Thoracic aorta (tissue), 2 donors: ENCODE results near the gene FMN2. TPM values are rescaled to one million over a fixed set of nuclear protein-coding genes. Genes with fewer than 3 reads are reported as not detected.

Experiments
- ATAC-seq: fragments of 150-250 bp; one replicate; pipeline ENCODE4 v1.8.0; 2017; ENCODE audit warnings: low read depth; ENCODE audit not compliant: insufficient number of reproducible peaks, low FRiP score
- DNase-seq: peaks from one replicate; pipeline ENCODE4 v3.0.0-alpha.2; 2020; ENCODE audit warnings: low spot score
- H3K27ac ChIP-seq, 2 donors: fragments of 200-600 bp; sonication (generic); 1 replicate in 1 of 2; 2 replicates in 1 of 2; pipeline ENCODE4 v1.5.1; 2016; ENCODE audit warnings: mild to moderate bottlenecking in 2 of 2, moderate library complexity in 2 of 2
- H3K27me3 ChIP-seq: fragments of 200-600 bp; sonication (generic); replicated peaks from 2 replicates; pipeline ENCODE4 v1.6.0; 2016; ENCODE audit warnings: mild to moderate bottlenecking; ENCODE audit not compliant: insufficient read depth
- H3K36me3 ChIP-seq: fragments of 200-600 bp; sonication (generic); one replicate; pipeline ENCODE4 v1.5.1; 2016
- H3K4me1 ChIP-seq, 2 donors: fragments of 200-600 bp; sonication (generic); 1 replicate in 1 of 2; 2 replicates in 1 of 2; pipeline versions ENCODE4 v1.5.1 to v1.6.0; 2016; ENCODE audit warnings: low read depth in 2 of 2, mild to moderate bottlenecking in 1 of 2; ENCODE audit not compliant: control insufficient read depth in 1 of 2
- H3K4me3 ChIP-seq: fragments of 200-600 bp; sonication (generic); 2 replicates; pipeline ENCODE4 v1.5.1; 2016; ENCODE audit warnings: mild to moderate bottlenecking
- H3K9me3 ChIP-seq: fragments of 200-600 bp; sonication (generic); 2 replicates; pipeline ENCODE4 v1.5.1; 2016
- CTCF ChIP-seq: fragments of 200-600 bp; sonication (generic); IDR thresholded peaks from one replicate; pipeline ENCODE4 v1.5.1; 2019; ENCODE audit warnings: antibody characterized with exemption
- total RNA-seq, 2 donors: library from RNA; depleted of rRNA; stranded (reverse); fragments of >200 nt; gene quantifications; one replicate each; pipeline versions ENCODE4 v1.1.0 to v1.2.3, GENCODE V29; 2016

FMN2 gene
- total RNA-seq, 2 donors from 2014 or later = 0.14 to 0.71 TPM

GRCh38 chr1:240475832-240476231, 384.1 kb downstream of the FMN2 start:
- DNase-seq (no peak), ATAC-seq (no peak)
- H3K27ac ChIP-seq = no peak overlapping the region
- no peaks in the 10 kb centered on the region for H3K4me1 ChIP-seq
- H3K9me3 ChIP-seq = no peaks in the 10 kb centered on the region
- no peaks in the 10 kb centered on the region for H3K27me3 ChIP-seq
- no peak for TF ChIP-seq CTCF
- H3K4me3 ChIP-seq = no peak overlapping the region
- no peaks in the 10 kb centered on the region for H3K36me3 ChIP-seq

- Histone ChIP-seq H3K27me3 (no peaks in the 10 kb centered on the region), H3K27ac (no peak overlapping the region), H3K36me3 (no peaks in the 10 kb centered on the region), H3K9me3 (no peaks in the 10 kb centered on the region), H3K4me3 (no peak overlapping the region), H3K4me1 (no peaks in the 10 kb centered on the region)
- no peak for ATAC-seq
- DNase-seq = no peak
- no peak for TF ChIP-seq CTCF
Measured at GRCh38 chr1:240478536-240478935, 386.9 kb downstream of the FMN2 start.

GRCh38 chr1:240484804-240485443, 393.2 kb downstream of the FMN2 start:
- H3K27ac ChIP-seq = no peak overlapping the region
- H3K27me3 ChIP-seq = no peaks in the 10 kb centered on the region
- DNase-seq (no peak), ATAC-seq (no peak)
- H3K9me3 ChIP-seq = no peaks in the 10 kb centered on the region
- H3K36me3 ChIP-seq = no peaks in the 10 kb centered on the region
- no peak for TF ChIP-seq CTCF
- no peaks in the 10 kb centered on the region for H3K4me1 ChIP-seq
- no peak overlapping the region for H3K4me3 ChIP-seq

- Histone ChIP-seq H3K36me3 (no peaks in the 10 kb centered on the region), H3K4me1 (no peaks in the 10 kb centered on the region), H3K4me3 (no peak overlapping the region), H3K9me3 (no peaks in the 10 kb centered on the region), H3K27ac (no peak overlapping the region), H3K27me3 (no peaks in the 10 kb centered on the region)
- DNase-seq = no peak
- TF ChIP-seq CTCF = no peak
- ATAC-seq = no peak
Measured at GRCh38 chr1:240486611-240487010, 394.9 kb downstream of the FMN2 start.

- TF ChIP-seq CTCF = no peak
- H3K36me3 ChIP-seq = no peaks in the 10 kb centered on the region
- DNase-seq (no peak), ATAC-seq (no peak)
- H3K27ac ChIP-seq = no peak overlapping the region
- H3K4me1 ChIP-seq = no peaks in the 10 kb centered on the region
- no peaks in the 10 kb centered on the region for H3K27me3 ChIP-seq
- no peak overlapping the region for H3K4me3 ChIP-seq
- no peaks in the 10 kb centered on the region for H3K9me3 ChIP-seq
Measured at GRCh38 chr1:240487493-240487892, 395.8 kb downstream of the FMN2 start.
